Astrocyte (in vitro differentiated cells and primary cell): ENCODE data around the gene LIN7C. TPM values are rescaled to one million over a fixed set of nuclear protein-coding genes. Genes with fewer than 3 reads are reported as not detected.
A peak's percentile ranks its signal among the peaks of the same experiment; 100 is the strongest.

Source experiments
- DNase-seq: peaks from one replicate; pipeline ENCODE4 v3.0.0-alpha.2; 2010; ENCODE audit warnings: low read depth
- FAIRE-seq: peaks from 2 replicates; lab custom pipeline; 2011; peaks lifted over from hg19 to GRCh38; lab: Jason Lieb, UNC
- H2AFZ ChIP-seq: 2 replicates; pipeline ENCODE4 v1.6.0; 2012; ENCODE audit warnings: low read depth, low read length, inconsistent platforms
- H3K27ac ChIP-seq: 2 replicates; pipeline ENCODE4 v1.5.1; 2011; ENCODE audit warnings: low read depth, low read length, inconsistent platforms
- H3K27me3 ChIP-seq: 2 replicates; pipeline ENCODE4 v1.6.0; 2011; ENCODE audit warnings: low read length, inconsistent platforms; ENCODE audit not compliant: insufficient read depth
- H3K36me3 ChIP-seq: 2 replicates; pipeline ENCODE4 v1.5.1; 2011; ENCODE audit warnings: low read length, inconsistent platforms; ENCODE audit not compliant: insufficient read depth
- H3K4me1 ChIP-seq: 2 replicates; pipeline ENCODE4 v1.5.1; 2011; ENCODE audit warnings: low read length, inconsistent platforms; ENCODE audit not compliant: insufficient read depth
- H3K4me2 ChIP-seq: 2 replicates; pipeline ENCODE4 v1.6.0; 2012; ENCODE audit warnings: low read length, inconsistent platforms
- H3K4me3 ChIP-seq: 2 replicates; pipeline ENCODE4 v1.5.1; 2011; ENCODE audit warnings: low read depth, mild to moderate bottlenecking, low read length, inconsistent platforms; ENCODE audit not compliant: insufficient read depth
- H3K79me2 ChIP-seq: 2 replicates; pipeline ENCODE4 v1.6.0; 2012; ENCODE audit warnings: mild to moderate bottlenecking, low read length, inconsistent platforms; ENCODE audit not compliant: insufficient read depth
- H3K9ac ChIP-seq: 2 replicates; pipeline ENCODE4 v1.6.0; 2012; ENCODE audit warnings: mild to moderate bottlenecking, low read length, inconsistent platforms
- H3K9me3 ChIP-seq: 2 replicates; pipeline ENCODE4 v1.5.1; 2012; ENCODE audit warnings: low read depth, mild to moderate bottlenecking, low read length, inconsistent platforms; ENCODE audit not compliant: insufficient read depth
- H4K20me1 ChIP-seq: 2 replicates; pipeline ENCODE4 v1.6.0; 2012; ENCODE audit warnings: low read length, inconsistent platforms; ENCODE audit not compliant: insufficient read depth
- H3K27ac Mint-ChIP-seq: one replicate; pipeline ENCODE4 v1.8.0; 2021; ENCODE audit warnings: mild to moderate bottlenecking, mixed read lengths; ENCODE audit not compliant: unreplicated experiment
- H3K27me3 Mint-ChIP-seq: one replicate; pipeline ENCODE4 v1.8.0; 2021; ENCODE audit warnings: low read depth, mixed read lengths; ENCODE audit not compliant: unreplicated experiment
- H3K36me3 Mint-ChIP-seq: one replicate; pipeline ENCODE4 v1.8.0; 2021; ENCODE audit warnings: low read depth, mixed read lengths; ENCODE audit not compliant: unreplicated experiment
- H3K4me1 Mint-ChIP-seq: one replicate; pipeline ENCODE4 v1.8.0; 2021; ENCODE audit warnings: low read depth, mixed read lengths; ENCODE audit not compliant: unreplicated experiment
- H3K4me3 Mint-ChIP-seq: one replicate; pipeline ENCODE4 v1.8.0; 2021; ENCODE audit warnings: mild to moderate bottlenecking, moderate library complexity, mixed read lengths; ENCODE audit not compliant: unreplicated experiment
- H3K9me3 Mint-ChIP-seq: one replicate; pipeline ENCODE4 v1.8.0; 2021; ENCODE audit warnings: mild to moderate bottlenecking, mixed read lengths; ENCODE audit not compliant: unreplicated experiment
- CTCF ChIP-seq: IDR thresholded peaks from 2 replicates; pipeline ENCODE4 v1.5.1; 2011; ENCODE audit warnings: low read depth, mild to moderate bottlenecking, inconsistent platforms, low read length, moderate library complexity; ENCODE audit not compliant: insufficient read depth
- EZH2 ChIP-seq: IDR thresholded peaks from 2 replicates; pipeline ENCODE4 v1.6.1; 2012; ENCODE audit warnings: mild to moderate bottlenecking, low read length, inconsistent platforms; ENCODE audit not compliant: insufficient read depth
- total RNA-seq: library from RNA; stranded (reverse); gene quantifications from 2 replicates; pipeline ENCODE4 v1.2.1, GENCODE V29; 2021

LIN7C gene
- total RNA-seq, 1 donor from 2014 or later: 38.7 TPM

DNA sequence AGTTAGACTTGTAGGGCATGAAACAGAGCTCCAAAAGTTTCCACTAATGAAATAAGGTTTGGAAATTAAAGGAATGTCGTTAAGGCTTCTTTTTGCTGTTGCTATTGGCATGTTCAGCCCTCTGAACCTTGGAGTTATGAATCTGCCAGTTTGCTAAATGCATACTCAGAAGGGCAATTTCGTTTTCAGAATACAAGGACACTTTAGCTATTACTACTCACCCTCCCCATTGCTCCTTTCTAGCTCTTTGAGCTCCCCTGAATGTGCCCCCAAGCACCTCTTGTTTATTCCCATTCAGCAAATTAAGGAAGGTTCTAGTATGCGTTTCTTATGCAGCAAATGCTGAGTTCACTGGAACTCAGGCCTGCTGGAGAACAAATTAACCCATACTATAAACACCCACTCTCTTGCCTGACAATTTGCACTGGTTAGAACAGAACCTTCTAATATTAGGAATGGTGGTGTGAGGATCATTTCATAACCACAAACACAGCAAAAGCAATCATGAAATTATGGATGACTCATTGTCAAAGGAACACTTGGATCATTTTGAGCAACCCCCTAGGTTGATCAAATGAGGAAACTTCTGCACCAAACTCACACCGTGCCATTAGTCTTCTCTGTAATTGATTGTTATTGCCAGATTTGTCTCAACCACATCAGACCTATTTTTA is 26.2 kb upstream of the LIN7C start:
- Histone ChIP-seq H2AFZ (no peak overlapping the region), H3K27ac (no peak overlapping the region), H3K4me1 (no peaks in the 10 kb centered on the region), H3K9me3 (no peaks in the 10 kb centered on the region), H3K4me3 (no peak overlapping the region), H3K9ac (no peak overlapping the region), H3K79me2 (no peaks in the 10 kb centered on the region), H3K4me2 (no peak overlapping the region), H3K27me3 (no peaks in the 10 kb centered on the region), H4K20me1 (no peaks in the 10 kb centered on the region), H3K36me3 (no peaks in the 10 kb centered on the region)
- peaks cover 8% of the 10 kb centered on the region for H3K4me1 Mint-ChIP-seq
- no peak for TF ChIP-seq CTCF
- TF ChIP-seq EZH2: no peak
- DNase-seq (peak; percentile 22), FAIRE-seq (no peak)
- H3K27me3 Mint-ChIP-seq: no peaks in the 10 kb centered on the region
- no peak overlapping the region for H3K4me3 Mint-ChIP-seq
- no peaks in the 10 kb centered on the region for H3K9me3 Mint-ChIP-seq
- no peaks in the 10 kb centered on the region for H3K36me3 Mint-ChIP-seq
- no peak overlapping the region for H3K27ac Mint-ChIP-seq

DNA sequence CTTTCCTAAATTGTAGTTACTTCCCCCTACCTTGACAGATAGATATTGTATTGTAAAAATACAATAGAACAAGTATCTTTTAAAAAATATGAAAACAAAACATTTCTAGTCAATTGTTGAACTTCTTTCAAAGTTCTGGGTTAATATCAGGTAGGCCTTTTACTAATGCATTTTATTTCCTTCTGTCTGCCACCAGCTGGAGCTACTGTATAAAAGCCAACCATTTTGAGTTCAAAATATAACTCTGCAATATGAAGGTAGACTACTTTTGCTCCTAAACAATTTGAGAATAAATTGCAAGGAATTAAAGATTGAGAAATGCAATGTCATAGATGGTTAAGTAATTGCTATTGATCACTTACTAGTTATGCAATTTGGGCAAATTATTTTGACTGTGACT is 22.1 kb upstream of the LIN7C start:
- H2AFZ ChIP-seq: no peak overlapping the region
- H3K9me3 ChIP-seq: no peaks in the 10 kb centered on the region
- H3K27me3 Mint-ChIP-seq: no peaks in the 10 kb centered on the region
- no peaks in the 10 kb centered on the region for H3K9me3 Mint-ChIP-seq
- H3K9ac ChIP-seq: no peak overlapping the region
- no peak overlapping the region for H3K27ac Mint-ChIP-seq
- DNase-seq (no peak), FAIRE-seq (no peak)
- peaks cover 10% of the 10 kb centered on the region for H3K4me1 Mint-ChIP-seq
- no peak overlapping the region for H3K4me3 Mint-ChIP-seq
- H3K79me2 ChIP-seq: no peaks in the 10 kb centered on the region
- no peak overlapping the region for H3K4me3 ChIP-seq
- no peaks in the 10 kb centered on the region for H3K27me3 ChIP-seq
- no peak overlapping the region for H3K4me2 ChIP-seq
- H3K4me1 ChIP-seq: no peaks in the 10 kb centered on the region
- no peaks in the 10 kb centered on the region for H3K36me3 Mint-ChIP-seq
- no peak for TF ChIP-seq CTCF
- no peak for TF ChIP-seq EZH2
- no peaks in the 10 kb centered on the region for H4K20me1 ChIP-seq
- H3K36me3 ChIP-seq: no peaks in the 10 kb centered on the region
- no peak overlapping the region for H3K27ac ChIP-seq

- H3K27ac Mint-ChIP-seq: no peak overlapping the region
- Histone ChIP-seq H4K20me1 (no peaks in the 10 kb centered on the region), H3K4me3 (no peak overlapping the region), H3K27ac (no peak overlapping the region), H3K79me2 (no peaks in the 10 kb centered on the region), H2AFZ (no peak overlapping the region), H3K36me3 (no peaks in the 10 kb centered on the region), H3K4me1 (no peaks in the 10 kb centered on the region), H3K9me3 (no peaks in the 10 kb centered on the region), H3K4me2 (no peak overlapping the region), H3K9ac (no peak overlapping the region), H3K27me3 (no peaks in the 10 kb centered on the region)
- TF ChIP-seq CTCF: no peak
- no peak for TF ChIP-seq EZH2
- H3K4me3 Mint-ChIP-seq: no peak overlapping the region
- H3K27me3 Mint-ChIP-seq: no peaks in the 10 kb centered on the region
- H3K36me3 Mint-ChIP-seq: no peaks in the 10 kb centered on the region
- H3K9me3 Mint-ChIP-seq: no peaks in the 10 kb centered on the region
- DNase-seq (no peak), FAIRE-seq (no peak)
- H3K4me1 Mint-ChIP-seq: peaks cover 2% of the 10 kb centered on the region
Measured at GRCh38 chr11:27526535-27526934, 20.0 kb upstream of the LIN7C start.
